MCF 10A (cell line): Measurements from ENCODE around the gene C1S. TPM values are rescaled to one million over a fixed set of nuclear protein-coding genes. Genes with fewer than 3 reads are reported as not detected.
"Not testable (repeated sequence)": the region's sequence is repeated elsewhere in the genome, so short reads cannot be mapped to it uniquely, and the experiment has no call there.

Experiments used
- BruUV-seq: library from RNA; stranded (reverse); fragments of 400-500 nt; replicated peaks from 2 replicates; lab custom pipeline; 2021; lab: Mats Ljungman, UMichigan
- CTCF ChIA-PET: fragments of 300-600 bp; sonication (Branson Sonifier 250); formaldehyde crosslinking; extraction: SDS; loops from one replicate; lab custom pipeline; 2021; ENCODE audit warnings: antibody characterized with exemption, inconsistent platforms; lab: Yijun Ruan, JAX
- POLR2A ChIA-PET: fragments of 300-600, 350-650 bp; sonication (Branson Sonifier 250); formaldehyde crosslinking; extraction: SDS; loops from one replicate; lab custom pipeline; 2020; ENCODE audit warnings: antibody characterized with exemption, inconsistent platforms; lab: Yijun Ruan, JAX
- DNase-seq: peaks from one replicate; pipeline ENCODE4 v3.0.0-alpha.2; 2018; ENCODE audit not compliant: unreplicated experiment
- H3K27ac Mint-ChIP-seq: one replicate; pipeline ENCODE4 v1.8.0; 2022; ENCODE audit warnings: mild to moderate bottlenecking, low read depth, mixed read lengths; ENCODE audit not compliant: unreplicated experiment
- H3K27me3 Mint-ChIP-seq: one replicate; pipeline ENCODE4 v1.8.0; 2022; ENCODE audit warnings: mixed read lengths; ENCODE audit not compliant: insufficient read depth, unreplicated experiment
- H3K36me3 Mint-ChIP-seq: one replicate; pipeline ENCODE4 v1.8.0; 2022; ENCODE audit warnings: mild to moderate bottlenecking, moderate library complexity, mixed read lengths; ENCODE audit not compliant: insufficient read depth, unreplicated experiment
- H3K4me1 Mint-ChIP-seq: one replicate; pipeline ENCODE4 v1.8.0; 2022; ENCODE audit warnings: mixed read lengths; ENCODE audit not compliant: insufficient read depth, unreplicated experiment
- H3K4me3 Mint-ChIP-seq: one replicate; pipeline ENCODE4 v1.8.0; 2022; ENCODE audit warnings: mild to moderate bottlenecking, moderate library complexity, mixed read lengths; ENCODE audit not compliant: unreplicated experiment
- H3K9me3 Mint-ChIP-seq: one replicate; pipeline ENCODE4 v1.8.0; 2022; ENCODE audit warnings: mixed read lengths; ENCODE audit not compliant: unreplicated experiment
- intact Hi-C: fragments of 100-400 bp; cut with micrococcal nuclease; formaldehyde crosslinking; loops from 2 replicates; pipeline ENCODE4 v1.14.1; 2022
- total RNA-seq: library from RNA; stranded (reverse); gene quantifications from 2 replicates; pipeline ENCODE4 v1.2.3, GENCODE V29; 2022
- TF ChIP-seq, protein P1 (sequence below): fragments of 200-600 bp; IDR thresholded peaks from one replicate; pipeline ENCODE4 v1.8.0; 2022; ENCODE audit warnings: antibody characterized with exemption, mild to moderate bottlenecking; ENCODE audit not compliant: unreplicated experiment

Gene C1S
- total RNA-seq, 1 experiment from 2014 or later: 6.0 TPM

- BruUV-seq: no TSS peak
- H3K4me3 Mint-ChIP-seq: no peak overlapping the region
- H3K27me3 Mint-ChIP-seq: no peaks in the 10 kb centered on the region
- CTCF ChIA-PET: interaction anchor here (0.5 to 2.8 kb wide), 10 partner anchors 10 to 547 kb away, joined by 3 to 14 read pairs (median 4); partner anchors contain the start of genes C12orf57, C1S and RNU7-1
- no peaks in the 10 kb centered on the region for H3K9me3 Mint-ChIP-seq
- no peak for DNase-seq
- peaks cover 74% of the 10 kb centered on the region for H3K36me3 Mint-ChIP-seq
- no peak overlapping the region for H3K27ac Mint-ChIP-seq
- intact Hi-C loops: no loop called here
- TF ChIP-seq, protein P1, sequence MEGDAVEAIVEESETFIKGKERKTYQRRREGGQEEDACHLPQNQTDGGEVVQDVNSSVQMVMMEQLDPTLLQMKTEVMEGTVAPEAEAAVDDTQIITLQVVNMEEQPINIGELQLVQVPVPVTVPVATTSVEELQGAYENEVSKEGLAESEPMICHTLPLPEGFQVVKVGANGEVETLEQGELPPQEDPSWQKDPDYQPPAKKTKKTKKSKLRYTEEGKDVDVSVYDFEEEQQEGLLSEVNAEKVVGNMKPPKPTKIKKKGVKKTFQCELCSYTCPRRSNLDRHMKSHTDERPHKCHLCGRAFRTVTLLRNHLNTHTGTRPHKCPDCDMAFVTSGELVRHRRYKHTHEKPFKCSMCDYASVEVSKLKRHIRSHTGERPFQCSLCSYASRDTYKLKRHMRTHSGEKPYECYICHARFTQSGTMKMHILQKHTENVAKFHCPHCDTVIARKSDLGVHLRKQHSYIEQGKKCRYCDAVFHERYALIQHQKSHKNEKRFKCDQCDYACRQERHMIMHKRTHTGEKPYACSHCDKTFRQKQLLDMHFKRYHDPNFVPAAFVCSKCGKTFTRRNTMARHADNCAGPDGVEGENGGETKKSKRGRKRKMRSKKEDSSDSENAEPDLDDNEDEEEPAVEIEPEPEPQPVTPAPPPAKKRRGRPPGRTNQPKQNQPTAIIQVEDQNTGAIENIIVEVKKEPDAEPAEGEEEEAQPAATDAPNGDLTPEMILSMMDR: no peak
- POLR2A ChIA-PET: no interaction called here
- H3K4me1 Mint-ChIP-seq: peaks cover 32% of the 10 kb centered on the region
Observed at GRCh38 chr12:7102582-7102981, 42.1 kb downstream of the C1S start.

GRCh38 chr12:7103837-7104584, 43.5 kb downstream of the C1S start:
- Mint-ChIP-seq H3K4me1 (peaks cover 32% of the 10 kb centered on the region), H3K4me3 (no peak overlapping the region), H3K27ac (no peak overlapping the region), H3K27me3 (no peaks in the 10 kb centered on the region), H3K36me3 (peaks cover 62% of the 10 kb centered on the region), H3K9me3 (no peaks in the 10 kb centered on the region)
- CTCF ChIA-PET: interaction anchor here (1.5 to 2.8 kb wide), 3 partner anchors 8 to 43 kb away, joined by 6 to 15 read pairs (median 14); partner anchors contain the start of genes C1R and C1S
- DNase-seq: no peak
- BruUV-seq: no TSS peak
- POLR2A ChIA-PET: interaction anchor here (1.0 to 1.7 kb wide), 4 partner anchors 10 to 43 kb away, joined by 3 to 5 read pairs (median 4); partner anchors contain the start of genes C1R and C1S
- intact Hi-C loops: no loop called here
- TF ChIP-seq, protein P1: no peak

- H3K27me3 Mint-ChIP-seq: no peaks in the 10 kb centered on the region
- H3K9me3 Mint-ChIP-seq: no peaks in the 10 kb centered on the region
- ChIA-PET POLR2A (interaction anchor here (1.6 kb wide), 1 partner anchor 143 kb away, joined by 3 read pairs; no protein-coding TSS in a partner anchor), CTCF (interaction anchor here (0.8 to 3.0 kb wide), 3 partner anchors 10 to 57 kb away, joined by 6 to 15 read pairs (median 12); partner anchors contain the start of gene C1R)
- DNase-seq: no peak
- intact Hi-C loops: loop anchor here (5.0 kb wide), 1 partner anchor 144 kb away; no protein-coding TSS in a partner anchor
- no TSS peak for BruUV-seq
- peaks cover 52% of the 10 kb centered on the region for H3K36me3 Mint-ChIP-seq
- TF ChIP-seq, protein P1: no peak
- H3K4me3 Mint-ChIP-seq: peak overlapping the region; percentile 95
- H3K27ac Mint-ChIP-seq: peak overlapping the region; percentile 90
- peaks cover 41% of the 10 kb centered on the region for H3K4me1 Mint-ChIP-seq
Observed at GRCh38 chr12:7106082-7106481, 45.6 kb downstream of the C1S start.

- H3K27me3 Mint-ChIP-seq, BruUV-seq, DNase-seq, H3K9me3 Mint-ChIP-seq: not testable (repeated sequence)
- H3K4me1 Mint-ChIP-seq: peaks cover 41% of the 10 kb centered on the region
- intact Hi-C loops: loop anchor here (5.0 kb wide), 1 partner anchor 145 kb away; no protein-coding TSS in a partner anchor
- ChIA-PET POLR2A (interaction anchor here (0.8 to 3.6 kb wide), 23 partner anchors 13 to 255 kb away, joined by 3 to 71 read pairs (median 7); partner anchors contain the start of genes C12orf57, C1R, C1S and EMG1), CTCF (interaction anchor here (0.5 to 8.3 kb wide), 26 partner anchors 8 to 725 kb away, joined by 3 to 123 read pairs (median 6); partner anchors contain the start of genes C12orf57, C1R, C1S and LPCAT3)
- H3K27ac Mint-ChIP-seq: peak overlapping the region; percentile 90
- peaks cover 45% of the 10 kb centered on the region for H3K36me3 Mint-ChIP-seq
- H3K4me3 Mint-ChIP-seq: peak overlapping the region; percentile 95
Observed at GRCh38 chr12:7107181-7107580, 46.7 kb downstream of the C1S start.
